Kidney (tissue), 14 donors: Measurements from ENCODE around the gene PDGFB. TPM values are rescaled to one million over a fixed set of nuclear protein-coding genes. Genes with fewer than 3 reads are reported as not detected.

ENCODE experiments used
- DNase-seq, 5 donors: peaks; one replicate each; pipeline ENCODE4 v3.0.0-alpha.2; 2013 to 2020
- FAIRE-seq: peaks from 2 replicates; lab custom pipeline; 2012; peaks lifted over from hg19 to GRCh38; lab: Jason Lieb, UNC
- H3K27ac ChIP-seq, 2 donors: one replicate each; pipeline ENCODE4 v1.7.0; 2013; ENCODE audit warnings: low read depth in 2 of 2, low read length in 2 of 2, inconsistent platforms in 1 of 2
- H3K27me3 ChIP-seq: one replicate; pipeline ENCODE4 v1.7.1; 2013; ENCODE audit warnings: low read length, inconsistent platforms; ENCODE audit not compliant: control insufficient read depth, insufficient read depth
- H3K36me3 ChIP-seq, 3 donors: one replicate each; pipeline versions ENCODE4 v1.7.0 to v1.7.1; 2013; ENCODE audit warnings: low read length in 3 of 3, control low read depth in 1 of 3, inconsistent platforms in 1 of 3; ENCODE audit not compliant: insufficient read depth in 3 of 3, control insufficient read depth in 2 of 3
- H3K4me1 ChIP-seq, 3 donors: one replicate each; pipeline versions ENCODE4 v1.7.0 to v1.7.1; 2013; ENCODE audit warnings: low read length in 3 of 3, inconsistent platforms in 1 of 3, low read depth in 1 of 3; ENCODE audit not compliant: control insufficient read depth in 2 of 3, insufficient read depth in 2 of 3
- H3K4me3 ChIP-seq, 3 donors: one replicate each; pipeline versions ENCODE4 v1.7.0 to v1.8.1; 2013; ENCODE audit warnings: low read length in 3 of 3, control low read depth in 1 of 3, inconsistent platforms in 1 of 3
- H3K9ac ChIP-seq, 3 donors: one replicate each; pipeline versions ENCODE4 v1.7.0 to v1.7.1; 2013; ENCODE audit warnings: low read length in 3 of 3, control low read depth in 1 of 3, inconsistent platforms in 1 of 3
- H3K9me3 ChIP-seq, 3 donors: one replicate each; pipeline versions ENCODE4 v1.7.0 to v1.7.1; 2013; ENCODE audit warnings: low read length in 3 of 3, control low read depth in 1 of 3, inconsistent platforms in 1 of 3; ENCODE audit not compliant: control insufficient read depth in 2 of 3, insufficient read depth in 1 of 3
- intact Hi-C: fragments of 100-400 bp; cut with DNase I; formaldehyde crosslinking; loops from one replicate; pipeline ENCODE4 v1.11.1; 2022
- polyA plus RNA-seq: library from polyadenylated mRNA; stranded (reverse); fragments of 350-450 nt; fragmentation: Illumina TruSeq; extraction: RNeasy Lipid Tissue Mini Kit (QIAGEN cat#74804); gene quantifications from one replicate; pipeline ENCODE4 v1.2.3, GENCODE V29; 2014; ENCODE audit warnings: low read depth, low replicate concordance; ENCODE audit not compliant: insufficient read depth
- total RNA-seq: library from RNA; stranded (reverse); fragmentation: NEBNext Ultra II Directional; extraction: Animal tissue kit (Norgen Biotek cat#: 25700); gene quantifications from one replicate; pipeline ENCODE4 v1.2.1, GENCODE V29; 2021
- TF ChIP-seq, protein P1 (sequence below): IDR thresholded peaks from 3 replicates; pipeline ENCODE4 v1.5.1; 2012; ENCODE audit warnings: mild to moderate bottlenecking, moderate library complexity, borderline replicate concordance; ENCODE audit not compliant: insufficient read depth; ENCODE audit errors: extremely low read depth
- donor health status: control.
- donor health status: control.
- donor health status: control.
- donor health status: control.
- donor health status: control.
- donor health status: DM: yes; HTN: yes; CAD: no.
- donor health status: Normal renal cell carcinoma (clear cell type).

PDGFB gene
- total and polyA plus RNA-seq, 2 donors from 2014 or later, result 10.4 to 14.2 TPM

GRCh38 chr22:39289975-39290720 is 45.4 kb upstream of the PDGFB start:
- Histone ChIP-seq H3K9me3 (peaks cover 0 to under 1% (median 0%) of the 10 kb centered on the region in 3 donors), H3K4me3 (peak overlapping the region in 1 of 3 donors; percentile 11), H3K36me3 (no peaks in the 10 kb centered on the region), H3K4me1 (peaks cover 4 to 49% (median 40%) of the 10 kb centered on the region in 3 donors), H3K9ac (peak overlapping the region in 1 of 3 donors; percentile 44), H3K27me3 (no peaks in the 10 kb centered on the region), H3K27ac (peak overlapping the region; percentile 74 to 95)
- no peak for FAIRE-seq
- TF ChIP-seq, protein P1, sequence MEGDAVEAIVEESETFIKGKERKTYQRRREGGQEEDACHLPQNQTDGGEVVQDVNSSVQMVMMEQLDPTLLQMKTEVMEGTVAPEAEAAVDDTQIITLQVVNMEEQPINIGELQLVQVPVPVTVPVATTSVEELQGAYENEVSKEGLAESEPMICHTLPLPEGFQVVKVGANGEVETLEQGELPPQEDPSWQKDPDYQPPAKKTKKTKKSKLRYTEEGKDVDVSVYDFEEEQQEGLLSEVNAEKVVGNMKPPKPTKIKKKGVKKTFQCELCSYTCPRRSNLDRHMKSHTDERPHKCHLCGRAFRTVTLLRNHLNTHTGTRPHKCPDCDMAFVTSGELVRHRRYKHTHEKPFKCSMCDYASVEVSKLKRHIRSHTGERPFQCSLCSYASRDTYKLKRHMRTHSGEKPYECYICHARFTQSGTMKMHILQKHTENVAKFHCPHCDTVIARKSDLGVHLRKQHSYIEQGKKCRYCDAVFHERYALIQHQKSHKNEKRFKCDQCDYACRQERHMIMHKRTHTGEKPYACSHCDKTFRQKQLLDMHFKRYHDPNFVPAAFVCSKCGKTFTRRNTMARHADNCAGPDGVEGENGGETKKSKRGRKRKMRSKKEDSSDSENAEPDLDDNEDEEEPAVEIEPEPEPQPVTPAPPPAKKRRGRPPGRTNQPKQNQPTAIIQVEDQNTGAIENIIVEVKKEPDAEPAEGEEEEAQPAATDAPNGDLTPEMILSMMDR, result no peak
- no peak for DNase-seq
- intact Hi-C loops, result no loop called here

GRCh38 chr22:39289533-39289932 is 44.8 kb upstream of the PDGFB start:
- intact Hi-C loops, result no loop called here
- Histone ChIP-seq H3K4me1 (peaks cover 4 to 49% (median 40%) of the 10 kb centered on the region in 3 donors), H3K9ac (peak overlapping the region in 1 of 3 donors; percentile 44), H3K9me3 (peaks cover 0 to 6% (median 0%) of the 10 kb centered on the region in 3 donors), H3K36me3 (no peaks in the 10 kb centered on the region), H3K27ac (peak overlapping the region; percentile 74 to 95), H3K27me3 (no peaks in the 10 kb centered on the region), H3K4me3 (peak overlapping the region in 1 of 3 donors; percentile 25)
- TF ChIP-seq, protein P1, result no peak
- DNase-seq, result peak in 3 of 5 donors; percentile 71 to 88 (median 85)
- no peak for FAIRE-seq

- Histone ChIP-seq H3K27ac (peak overlapping the region; percentile 0 to 43), H3K9ac (no peak overlapping the region), H3K4me1 (peaks cover 4 to 60% (median 50%) of the 10 kb centered on the region in 3 donors), H3K9me3 (peaks cover 0 to 6% (median 0%) of the 10 kb centered on the region in 3 donors), H3K4me3 (no peak overlapping the region), H3K27me3 (no peaks in the 10 kb centered on the region), H3K36me3 (no peaks in the 10 kb centered on the region)
- TF ChIP-seq, protein P1, result no peak
- FAIRE-seq (no peak), DNase-seq (no peak)
- intact Hi-C loops, result no loop called here
Measured at GRCh38 chr22:39288135-39288898, 43.5 kb upstream of the PDGFB start.
